Liver (tissue), 9 donors: ENCODE results near the gene KIF2C. TPM values are rescaled to one million over a fixed set of nuclear protein-coding genes. Genes with fewer than 3 reads are reported as not detected.

ENCODE experiments used
- DNase-seq: peaks from one replicate; pipeline ENCODE4 v3.0.0-alpha.2; 2017; ENCODE audit warnings: low spot score
- H3K27ac ChIP-seq, 2 donors: one replicate each; pipeline ENCODE4 v1.7.0; 2013; ENCODE audit warnings: inconsistent platforms in 2 of 2, low read length in 2 of 2, control low read depth in 1 of 2, low read depth in 1 of 2, mild to moderate bottlenecking in 1 of 2
- H3K27me3 ChIP-seq, 4 donors: one replicate each; pipeline versions ENCODE4 v1.6.1 to v1.7.0; 2013; ENCODE audit warnings: low read length in 3 of 4, inconsistent platforms in 1 of 4, mild to moderate bottlenecking in 1 of 4, moderate library complexity in 1 of 4; ENCODE audit not compliant: control insufficient read depth in 4 of 4, insufficient read depth in 4 of 4
- H3K36me3 ChIP-seq, 4 donors: one replicate each; pipeline versions ENCODE4 v1.6.1 to v1.7.0; 2013; ENCODE audit warnings: low read length in 3 of 4, mild to moderate bottlenecking in 3 of 4, low read depth in 1 of 4, moderate library complexity in 1 of 4; ENCODE audit not compliant: control insufficient read depth in 4 of 4, insufficient read depth in 3 of 4
- H3K4me1 ChIP-seq, 4 donors: one replicate each; pipeline versions ENCODE4 v1.6.1 to v1.7.0; 2013; ENCODE audit warnings: low read length in 3 of 4, mild to moderate bottlenecking in 3 of 4, moderate library complexity in 1 of 4; ENCODE audit not compliant: control insufficient read depth in 4 of 4, insufficient read depth in 4 of 4
- H3K4me3 ChIP-seq, 3 donors: one replicate each; pipeline versions ENCODE4 v1.6.1 to v1.7.0; 2013; ENCODE audit warnings: low read length in 3 of 3, control low read depth in 1 of 3, low read depth in 1 of 3, mild to moderate bottlenecking in 1 of 3
- H3K9ac ChIP-seq, 2 donors: one replicate each; pipeline ENCODE4 v1.7.0; 2013; ENCODE audit warnings: low read length in 2 of 2, mild to moderate bottlenecking in 2 of 2, moderate library complexity in 2 of 2, control low read depth in 1 of 2, low read depth in 1 of 2
- H3K9me3 ChIP-seq, 4 donors: one replicate each; pipeline versions ENCODE4 v1.6.1 to v1.7.0; 2013; ENCODE audit warnings: low read length in 3 of 4; ENCODE audit not compliant: control insufficient read depth in 4 of 4
- EGR1 ChIP-seq, 2 donors: IDR thresholded peaks; 2 replicates each; pipeline ENCODE4 v1.6.1; 2016 to 2018; ENCODE audit warnings: antibody characterized with exemption in 2 of 2, low read depth in 2 of 2
- FOXA1 ChIP-seq: IDR thresholded peaks from 2 replicates; pipeline ENCODE4 v1.6.1; 2016; ENCODE audit warnings: antibody characterized with exemption
- FOXA2 ChIP-seq: IDR thresholded peaks from 2 replicates; pipeline ENCODE4 v1.6.1; 2016; ENCODE audit warnings: antibody characterized with exemption
- HNF4A ChIP-seq, 2 donors: conservative IDR thresholded peaks; 2 replicates each; pipeline ENCODE4 v1.6.1; 2016; ENCODE audit warnings: antibody characterized with exemption in 2 of 2, mild to moderate bottlenecking in 2 of 2
- HNF4G ChIP-seq: IDR thresholded peaks from 2 replicates; pipeline ENCODE4 v1.6.1; 2016; ENCODE audit warnings: antibody characterized with exemption
- JUND ChIP-seq, 2 donors: IDR thresholded peaks; 2 replicates each; pipeline ENCODE4 v1.6.1; 2016; ENCODE audit warnings: antibody characterized with exemption in 2 of 2
- NR2F2 ChIP-seq: IDR thresholded peaks from 2 replicates; pipeline ENCODE4 v1.6.1; 2016; ENCODE audit warnings: antibody characterized with exemption
- RAD21 ChIP-seq, 2 donors: IDR thresholded peaks; 2 replicates each; pipeline ENCODE4 v1.6.1; 2016; ENCODE audit warnings: antibody characterized with exemption in 2 of 2, mild to moderate bottlenecking in 2 of 2
- RXRA ChIP-seq, 2 donors: IDR thresholded peaks; 2 replicates each; pipeline ENCODE4 v1.6.1; 2017 to 2018; ENCODE audit warnings: antibody characterized with exemption in 2 of 2, mild to moderate bottlenecking in 1 of 2
- SP1 ChIP-seq: IDR thresholded peaks from 2 replicates; pipeline ENCODE4 v1.6.1; 2018; ENCODE audit warnings: antibody characterized with exemption, mild to moderate bottlenecking
- TAF1 ChIP-seq: conservative IDR thresholded peaks from 2 replicates; pipeline ENCODE4 v1.6.1; 2016; ENCODE audit warnings: antibody characterized with exemption, mild to moderate bottlenecking
- YY1 ChIP-seq: IDR thresholded peaks from 2 replicates; pipeline ENCODE4 v1.6.1; 2016; ENCODE audit warnings: antibody characterized with exemption, mild to moderate bottlenecking
- WGBS: extraction: QIAGEN DNeasy Blood & Tissue Kit; methylation state at CpG from one replicate; pipeline ENCODE4 v1.1.7; 2013; 5-methylcytosine and 5-hydroxymethylcytosine counted together
- polyA plus RNA-seq, 2 donors: library from polyadenylated mRNA; stranded (reverse) in 1 of 2; unstranded in 1 of 2; fragments of 200-250 nt in 1 of 2; fragments of >200 nt in 1 of 2; fragmentation: Nextera tagmentation in 1 of 2; extraction: Ambion mirVana in 1 of 2; gene quantifications; one replicate each; pipeline versions ENCODE4 v1.2.1 to v1.2.3, GENCODE V29; 2013 to 2015
- total RNA-seq, 2 donors: library from RNA; depleted of rRNA; stranded (reverse); fragments of >200 nt; gene quantifications; one replicate each; pipeline ENCODE4 v1.2.3, GENCODE V29; 2014
- TF ChIP-seq, protein P1 (sequence below): fragments of 150-350 bp; IDR thresholded peaks from 2 replicates; pipeline ENCODE4 v1.5.1; 2017; ENCODE audit warnings: improper control_type of control experiment, low read depth, low read length; ENCODE audit not compliant: missing input control
- TF ChIP-seq, protein P2 (sequence below): IDR thresholded peaks from 2 replicates; pipeline ENCODE4 v1.6.1; 2016; ENCODE audit warnings: antibody characterized with exemption, mild to moderate bottlenecking
- TF ChIP-seq, protein P3 (sequence below): IDR thresholded peaks from 2 replicates; pipeline ENCODE4 v1.6.1; 2016; ENCODE audit warnings: antibody characterized with exemption
- TF ChIP-seq, protein P4 (sequence below): IDR thresholded peaks from 2 replicates; pipeline ENCODE4 v1.6.1; 2016; ENCODE audit warnings: antibody characterized with exemption
- donor health status: healthy.
- donor health status: healthy.
- donor health status: healthy.
- donor health status: healthy.
- donor health status: healthy.

The KIF2C gene
- total and polyA plus RNA-seq, 4 donors = 0.17 to 26.7 (median 0.73) TPM

DNA sequence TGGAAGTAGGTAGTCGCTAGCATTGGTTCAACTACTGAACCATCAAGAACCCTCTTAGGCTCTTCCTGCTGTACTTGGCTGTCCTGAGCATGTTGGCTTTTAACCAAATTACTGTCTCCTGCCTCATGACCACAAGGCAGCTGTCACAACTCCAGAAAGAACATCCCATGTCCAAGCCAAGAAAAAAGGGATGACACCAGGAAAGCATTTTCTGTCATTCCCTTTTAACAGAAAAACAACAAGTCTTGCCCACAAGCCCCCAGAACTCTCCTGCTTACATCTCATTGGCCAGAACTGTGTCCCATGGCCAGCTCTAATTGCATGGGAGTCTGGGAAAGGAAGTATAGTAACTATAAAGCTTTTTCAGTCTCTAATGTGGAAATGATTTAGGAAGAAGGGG is 6.3 kb upstream of the KIF2C start:
- no peak overlapping the region for H3K27ac ChIP-seq
- no peak for DNase-seq
- 75% methylated on average over 1 of the region's 1 CpG for WGBS

DNA sequence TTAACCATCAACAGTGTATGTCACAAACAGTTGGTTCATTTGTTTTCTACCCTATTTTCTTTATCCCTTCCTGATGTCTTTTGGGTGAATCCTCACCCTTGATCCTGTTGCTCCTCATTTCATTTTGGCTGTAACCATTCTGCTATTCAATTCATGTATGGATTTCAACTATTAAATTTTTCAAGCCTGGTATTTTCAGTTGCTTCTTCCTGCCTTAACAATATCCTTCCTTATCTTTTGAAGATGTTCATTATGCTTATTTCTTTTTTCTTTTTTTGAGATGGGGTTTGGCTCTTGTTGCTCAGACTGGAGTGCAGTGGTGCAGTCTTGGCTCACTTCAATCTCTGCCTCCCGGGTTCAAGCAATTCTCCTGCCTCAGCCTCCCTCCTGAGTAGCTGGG is 5.9 kb upstream of the KIF2C start:
- Histone ChIP-seq H3K9me3 (no peaks in the 10 kb centered on the region), H3K27me3 (no peaks in the 10 kb centered on the region), H3K36me3 (no peaks in the 10 kb centered on the region), H3K4me1 (peaks cover 0 to 1% (median 0%) of the 10 kb centered on the region in 4 donors), H3K9ac (no peak overlapping the region), H3K27ac (no peak overlapping the region), H3K4me3 (no peak overlapping the region)
- DNase-seq = no peak
- 74% methylated on average over 1 of the region's 1 CpG for WGBS
- TF ChIP-seq HNF4A (conservative IDR thresholded peaks at IDR 0.05) (no peak), RAD21 (IDR thresholded peaks at IDR 0.05) (no peak), NR2F2 (no peak), JUND (IDR thresholded peaks at IDR 0.05) (no peak), RXRA (IDR thresholded peaks at IDR 0.05) (no peak), FOXA1 (no peak)
- TF ChIP-seq, protein P1, sequence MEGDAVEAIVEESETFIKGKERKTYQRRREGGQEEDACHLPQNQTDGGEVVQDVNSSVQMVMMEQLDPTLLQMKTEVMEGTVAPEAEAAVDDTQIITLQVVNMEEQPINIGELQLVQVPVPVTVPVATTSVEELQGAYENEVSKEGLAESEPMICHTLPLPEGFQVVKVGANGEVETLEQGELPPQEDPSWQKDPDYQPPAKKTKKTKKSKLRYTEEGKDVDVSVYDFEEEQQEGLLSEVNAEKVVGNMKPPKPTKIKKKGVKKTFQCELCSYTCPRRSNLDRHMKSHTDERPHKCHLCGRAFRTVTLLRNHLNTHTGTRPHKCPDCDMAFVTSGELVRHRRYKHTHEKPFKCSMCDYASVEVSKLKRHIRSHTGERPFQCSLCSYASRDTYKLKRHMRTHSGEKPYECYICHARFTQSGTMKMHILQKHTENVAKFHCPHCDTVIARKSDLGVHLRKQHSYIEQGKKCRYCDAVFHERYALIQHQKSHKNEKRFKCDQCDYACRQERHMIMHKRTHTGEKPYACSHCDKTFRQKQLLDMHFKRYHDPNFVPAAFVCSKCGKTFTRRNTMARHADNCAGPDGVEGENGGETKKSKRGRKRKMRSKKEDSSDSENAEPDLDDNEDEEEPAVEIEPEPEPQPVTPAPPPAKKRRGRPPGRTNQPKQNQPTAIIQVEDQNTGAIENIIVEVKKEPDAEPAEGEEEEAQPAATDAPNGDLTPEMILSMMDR = no peak
- TF ChIP-seq, protein P2, sequence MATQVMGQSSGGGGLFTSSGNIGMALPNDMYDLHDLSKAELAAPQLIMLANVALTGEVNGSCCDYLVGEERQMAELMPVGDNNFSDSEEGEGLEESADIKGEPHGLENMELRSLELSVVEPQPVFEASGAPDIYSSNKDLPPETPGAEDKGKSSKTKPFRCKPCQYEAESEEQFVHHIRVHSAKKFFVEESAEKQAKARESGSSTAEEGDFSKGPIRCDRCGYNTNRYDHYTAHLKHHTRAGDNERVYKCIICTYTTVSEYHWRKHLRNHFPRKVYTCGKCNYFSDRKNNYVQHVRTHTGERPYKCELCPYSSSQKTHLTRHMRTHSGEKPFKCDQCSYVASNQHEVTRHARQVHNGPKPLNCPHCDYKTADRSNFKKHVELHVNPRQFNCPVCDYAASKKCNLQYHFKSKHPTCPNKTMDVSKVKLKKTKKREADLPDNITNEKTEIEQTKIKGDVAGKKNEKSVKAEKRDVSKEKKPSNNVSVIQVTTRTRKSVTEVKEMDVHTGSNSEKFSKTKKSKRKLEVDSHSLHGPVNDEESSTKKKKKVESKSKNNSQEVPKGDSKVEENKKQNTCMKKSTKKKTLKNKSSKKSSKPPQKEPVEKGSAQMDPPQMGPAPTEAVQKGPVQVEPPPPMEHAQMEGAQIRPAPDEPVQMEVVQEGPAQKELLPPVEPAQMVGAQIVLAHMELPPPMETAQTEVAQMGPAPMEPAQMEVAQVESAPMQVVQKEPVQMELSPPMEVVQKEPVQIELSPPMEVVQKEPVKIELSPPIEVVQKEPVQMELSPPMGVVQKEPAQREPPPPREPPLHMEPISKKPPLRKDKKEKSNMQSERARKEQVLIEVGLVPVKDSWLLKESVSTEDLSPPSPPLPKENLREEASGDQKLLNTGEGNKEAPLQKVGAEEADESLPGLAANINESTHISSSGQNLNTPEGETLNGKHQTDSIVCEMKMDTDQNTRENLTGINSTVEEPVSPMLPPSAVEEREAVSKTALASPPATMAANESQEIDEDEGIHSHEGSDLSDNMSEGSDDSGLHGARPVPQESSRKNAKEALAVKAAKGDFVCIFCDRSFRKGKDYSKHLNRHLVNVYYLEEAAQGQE = no peak

More for the DNA sequence above, 6.3 kb upstream of the KIF2C start:
- Histone ChIP-seq H3K4me3 (no peak overlapping the region), H3K9ac (no peak overlapping the region), H3K9me3 (no peaks in the 10 kb centered on the region), H3K27me3 (no peaks in the 10 kb centered on the region), H3K36me3 (no peaks in the 10 kb centered on the region), H3K4me1 (peaks cover 0 to 1% (median 0%) of the 10 kb centered on the region in 4 donors)
- TF ChIP-seq, protein P2 = no peak
- TF ChIP-seq HNF4G (no peak), FOXA2 (no peak), RAD21 (IDR thresholded peaks at IDR 0.05) (no peak), NR2F2 (no peak), YY1 (no peak), TAF1 (no peak), EGR1 (IDR thresholded peaks at IDR 0.05; ENCODE audit: low read depth in 2 of 2) (no peak), SP1 (no peak), RXRA (IDR thresholded peaks at IDR 0.05) (no peak), FOXA1 (no peak)
- TF ChIP-seq, protein P1 = no peak
- TF ChIP-seq, protein P3, sequence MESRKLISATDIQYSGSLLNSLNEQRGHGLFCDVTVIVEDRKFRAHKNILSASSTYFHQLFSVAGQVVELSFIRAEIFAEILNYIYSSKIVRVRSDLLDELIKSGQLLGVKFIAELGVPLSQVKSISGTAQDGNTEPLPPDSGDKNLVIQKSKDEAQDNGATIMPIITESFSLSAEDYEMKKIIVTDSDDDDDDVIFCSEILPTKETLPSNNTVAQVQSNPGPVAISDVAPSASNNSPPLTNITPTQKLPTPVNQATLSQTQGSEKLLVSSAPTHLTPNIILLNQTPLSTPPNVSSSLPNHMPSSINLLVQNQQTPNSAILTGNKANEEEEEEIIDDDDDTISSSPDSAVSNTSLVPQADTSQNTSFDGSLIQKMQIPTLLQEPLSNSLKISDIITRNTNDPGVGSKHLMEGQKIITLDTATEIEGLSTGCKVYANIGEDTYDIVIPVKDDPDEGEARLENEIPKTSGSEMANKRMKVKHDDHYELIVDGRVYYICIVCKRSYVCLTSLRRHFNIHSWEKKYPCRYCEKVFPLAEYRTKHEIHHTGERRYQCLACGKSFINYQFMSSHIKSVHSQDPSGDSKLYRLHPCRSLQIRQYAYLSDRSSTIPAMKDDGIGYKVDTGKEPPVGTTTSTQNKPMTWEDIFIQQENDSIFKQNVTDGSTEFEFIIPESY = no peak
- TF ChIP-seq, protein P4, sequence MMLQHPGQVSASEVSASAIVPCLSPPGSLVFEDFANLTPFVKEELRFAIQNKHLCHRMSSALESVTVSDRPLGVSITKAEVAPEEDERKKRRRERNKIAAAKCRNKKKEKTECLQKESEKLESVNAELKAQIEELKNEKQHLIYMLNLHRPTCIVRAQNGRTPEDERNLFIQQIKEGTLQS = no peak
